GM21786 (cell line): ENCODE measurements around the gene RUBCN.

Experiments used
- ATAC-seq: cut with Tn5 transposase; IDR thresholded peaks from one replicate; pipeline ENCODE4 v1.9.1; 2021; ENCODE audit not compliant: unreplicated experiment

Gene RUBCN

DNA sequence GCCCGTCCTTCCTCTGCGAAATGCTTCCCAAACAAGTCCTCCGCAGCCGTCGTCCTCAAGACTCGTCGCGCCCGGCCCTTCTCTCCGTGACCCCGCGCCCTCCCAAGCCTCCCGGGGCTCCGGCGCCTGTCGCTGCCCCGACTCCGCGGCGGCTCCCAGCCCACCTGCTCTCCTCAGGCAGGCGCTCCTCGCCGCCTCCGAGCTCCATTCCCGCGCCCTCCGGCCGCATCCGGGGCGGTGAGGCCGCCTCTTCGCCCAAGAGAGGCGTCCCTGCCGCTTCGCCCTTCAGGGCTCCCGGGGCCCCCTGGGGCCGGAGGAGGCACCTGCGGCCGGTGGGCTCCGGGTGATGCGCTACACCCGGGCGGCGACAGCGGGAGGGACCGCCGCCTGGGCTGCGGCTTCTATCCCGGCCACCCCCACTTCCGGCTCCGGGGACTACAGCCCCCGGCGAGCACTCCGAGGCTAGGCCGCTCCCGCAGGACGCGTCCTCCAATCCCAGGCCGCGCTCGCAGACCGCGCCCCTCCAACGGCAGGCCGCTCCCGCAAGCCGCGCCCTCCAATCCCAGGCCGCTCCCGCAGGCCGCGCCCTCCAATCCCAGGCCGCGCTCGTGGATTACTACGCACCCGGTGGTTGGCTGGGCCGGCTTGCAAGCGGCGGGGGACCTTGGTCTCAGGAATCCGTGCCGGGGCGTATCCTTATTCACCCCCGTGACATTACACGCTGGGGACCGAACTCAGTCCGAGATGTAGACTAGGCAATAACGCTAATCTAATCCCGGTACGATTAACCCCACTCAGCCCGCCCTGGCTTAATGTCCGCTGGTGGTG, at the start of gene RUBCN:
Gene RUBCN (minus strand): TSS at position 414 of the 828 bp plus-strand sequence. CDS start 185 bp downstream, at position 229.
- peak; percentile 81 for ATAC-seq

GRCh38 chr3:197784019-197784585, 47.4 kb upstream of the RUBCN start:
- ATAC-seq, result no peak

- ATAC-seq, result peak; percentile 60
Measured at GRCh38 chr3:197782230-197782629, 45.5 kb upstream of the RUBCN start.

DNA sequence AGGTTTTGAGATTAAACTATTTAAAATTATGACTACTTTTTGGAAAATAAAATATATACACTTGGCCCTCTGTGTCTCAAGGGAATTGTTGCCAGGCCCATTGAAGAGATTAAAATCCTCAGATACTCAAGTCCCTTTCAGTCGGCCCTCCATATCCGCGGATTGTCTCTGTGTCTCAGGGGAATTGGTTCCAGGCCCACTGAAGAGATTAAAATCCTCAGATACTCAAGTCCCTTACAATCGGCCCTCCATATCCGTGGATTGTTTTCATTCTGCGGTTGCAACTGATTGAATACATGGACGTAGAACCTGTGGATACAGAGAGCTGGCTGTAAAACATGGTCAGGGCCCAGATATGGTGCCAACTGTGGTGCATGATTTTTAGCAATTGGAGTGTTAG, 38.6 kb upstream of the RUBCN start:
- ATAC-seq, result no peak

DNA sequence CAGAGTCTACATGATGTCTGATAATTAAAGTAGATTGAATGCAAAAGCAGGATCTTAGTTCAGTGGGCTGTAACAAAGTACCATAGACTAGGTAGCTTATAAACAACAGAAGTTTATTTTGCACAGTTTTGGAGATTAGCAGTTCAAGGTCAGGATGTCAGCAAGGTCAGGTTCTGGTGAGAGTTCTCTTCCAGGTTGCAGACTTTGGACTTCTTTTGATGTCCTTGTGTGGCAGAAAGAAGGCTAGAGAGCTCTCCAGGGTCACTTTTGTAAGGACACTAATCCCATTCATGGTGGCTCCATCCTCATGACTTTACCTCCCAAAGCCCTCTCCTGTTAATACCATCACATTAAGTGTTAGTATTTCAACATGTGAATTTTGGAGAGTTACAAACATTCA, 25.1 kb upstream of the RUBCN start:
- no peak for ATAC-seq

DNA sequence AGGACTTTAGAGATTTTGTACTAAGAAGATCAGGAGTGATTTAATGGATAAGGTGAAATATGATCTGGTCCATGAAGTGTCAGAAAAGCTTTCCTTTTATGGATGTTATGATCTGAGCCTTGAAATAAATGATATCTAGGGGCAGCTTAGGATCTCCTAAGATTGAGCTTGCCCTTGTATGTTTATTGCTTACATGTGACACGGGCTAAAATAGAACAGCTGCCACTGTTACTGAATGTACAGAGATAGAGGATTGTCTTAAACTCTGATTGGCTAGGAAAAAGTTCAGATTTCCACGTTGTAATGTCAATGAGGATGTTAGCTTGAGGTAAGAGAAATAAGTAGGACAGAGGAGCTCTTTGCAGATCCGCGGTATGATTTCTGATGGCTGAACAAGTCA, 21.8 kb upstream of the RUBCN start:
- no peak for ATAC-seq

DNA sequence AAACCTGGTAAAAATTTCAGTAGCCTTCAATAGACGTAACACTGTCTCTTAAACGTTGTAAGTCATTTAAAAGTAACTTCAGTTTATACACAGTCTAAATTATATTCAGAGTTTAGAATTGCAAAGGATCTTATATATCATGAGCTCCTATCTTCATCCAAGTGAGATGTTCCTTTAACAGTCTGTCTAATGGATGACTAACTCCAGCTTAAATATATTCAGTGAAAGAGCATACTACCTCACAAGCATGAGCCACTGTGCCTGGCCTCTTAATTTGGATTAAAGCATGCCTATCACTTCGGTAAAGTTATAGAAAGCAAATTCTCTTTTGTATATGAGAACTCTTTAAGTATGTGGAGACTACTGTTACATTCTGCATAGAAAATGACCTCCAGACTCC, 20.0 kb upstream of the RUBCN start:
- ATAC-seq, result no peak

GRCh38 chr3:197753263-197753662, 16.6 kb upstream of the RUBCN start:
- no peak for ATAC-seq

DNA sequence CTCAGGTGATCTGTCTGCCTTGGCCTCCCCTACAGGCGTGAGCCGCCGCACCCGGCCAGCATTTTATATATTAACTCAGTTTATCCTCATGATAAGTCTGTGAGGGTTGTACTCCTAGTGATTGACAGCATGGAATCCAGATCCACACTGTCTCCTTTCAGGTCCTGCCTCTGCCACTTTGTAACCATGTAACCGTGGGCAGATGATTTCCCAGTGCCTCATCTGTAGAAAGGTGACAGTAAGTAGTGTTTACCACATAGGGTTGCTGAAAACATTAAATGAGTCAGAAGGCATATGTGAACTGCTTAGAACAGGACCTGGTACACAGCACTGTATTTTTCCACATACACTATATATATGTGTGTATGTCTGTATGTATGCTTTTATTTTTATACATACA, 15.4 kb upstream of the RUBCN start:
- no peak for ATAC-seq

DNA sequence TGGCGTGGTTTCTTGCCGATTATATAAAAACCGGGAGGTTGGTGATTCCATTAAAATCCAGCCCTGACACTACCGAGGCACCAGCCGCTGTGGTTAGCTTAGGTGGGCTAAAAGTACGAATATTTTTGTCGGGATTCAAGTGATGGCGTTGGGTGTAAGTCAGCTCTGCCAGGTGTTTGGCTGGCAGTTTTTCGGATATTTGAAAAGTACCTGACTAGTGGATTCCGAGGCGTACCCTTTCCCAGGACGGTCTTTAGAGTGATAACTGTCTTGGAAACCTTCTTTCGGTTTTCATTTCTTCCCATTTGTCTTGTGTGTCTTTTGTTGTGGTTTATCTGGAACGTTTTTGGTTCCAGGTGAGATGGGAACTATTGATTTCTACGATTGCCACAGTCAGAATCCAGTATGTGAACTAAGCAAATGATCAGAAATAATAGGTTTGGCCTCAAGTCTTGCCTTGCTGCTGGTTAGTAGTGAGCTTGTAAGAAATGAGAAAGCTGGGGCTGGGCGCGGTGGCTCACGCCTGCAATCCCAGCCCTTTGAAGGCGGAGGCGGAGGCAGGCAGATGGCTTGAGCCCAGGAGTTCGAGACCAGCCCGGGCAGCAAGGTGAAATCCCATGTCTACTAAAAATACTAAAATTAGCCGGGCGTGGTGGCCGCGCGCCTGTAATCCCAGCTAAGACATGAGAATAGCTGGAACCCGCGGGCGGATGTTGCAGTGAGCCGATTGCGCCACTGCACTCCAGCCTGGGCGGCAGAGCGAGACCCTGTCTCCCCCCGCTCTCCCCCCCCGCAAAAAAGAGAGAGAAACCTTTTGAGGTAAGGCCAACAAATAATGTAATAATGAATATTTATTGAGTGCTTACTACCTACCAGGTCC, 14.4 kb upstream of the RUBCN start:
- no peak for ATAC-seq

- peak; percentile 41 for ATAC-seq
Measured at GRCh38 chr3:197750396-197750831, 13.7 kb upstream of the RUBCN start.

DNA sequence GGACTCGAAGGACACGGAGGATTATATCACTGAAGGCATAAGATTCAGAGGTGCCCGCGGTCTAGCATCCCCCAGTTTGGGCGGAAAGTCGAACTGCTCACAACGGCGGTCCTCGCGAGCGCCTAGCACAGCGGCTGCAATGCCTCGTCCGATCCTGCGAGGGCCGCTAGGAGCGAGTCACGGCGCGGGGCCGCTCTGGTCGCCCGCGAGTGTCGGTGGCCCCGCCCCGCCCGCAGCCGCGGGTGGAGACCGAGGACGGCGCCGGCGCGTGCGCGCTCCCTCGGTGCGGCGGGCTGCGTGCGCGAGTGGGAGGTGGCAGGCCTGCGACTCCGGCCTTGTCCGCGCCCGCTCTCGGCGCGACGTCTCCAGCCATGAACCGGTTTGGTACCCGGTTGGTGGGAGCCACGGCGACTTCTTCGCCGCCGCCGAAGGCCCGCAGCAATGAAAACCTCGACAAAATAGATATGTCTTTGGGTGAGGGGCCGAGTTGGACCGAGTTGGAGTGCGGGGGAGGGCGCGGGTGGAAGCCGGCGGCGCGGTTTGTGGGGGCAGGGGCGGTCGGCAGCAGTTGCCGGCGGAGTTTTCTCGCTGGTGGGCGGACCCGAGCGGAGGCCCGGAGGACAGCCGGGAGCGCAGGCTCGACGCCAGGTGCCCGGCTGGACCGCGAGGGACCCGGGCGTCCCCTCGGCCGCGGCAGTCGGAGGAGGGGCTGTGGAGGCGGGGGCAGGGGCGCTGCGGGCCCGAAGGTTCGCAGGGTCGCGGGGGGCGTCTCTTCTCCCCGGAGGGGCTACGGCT, 13.1 kb upstream of the RUBCN start, which contains the start of gene FYTTD1:
Gene FYTTD1 (plus strand): TSS at position 283 of the 795 bp plus-strand sequence. CDS start 89 bp downstream, at position 372.
- ATAC-seq, result peak; percentile 71

DNA sequence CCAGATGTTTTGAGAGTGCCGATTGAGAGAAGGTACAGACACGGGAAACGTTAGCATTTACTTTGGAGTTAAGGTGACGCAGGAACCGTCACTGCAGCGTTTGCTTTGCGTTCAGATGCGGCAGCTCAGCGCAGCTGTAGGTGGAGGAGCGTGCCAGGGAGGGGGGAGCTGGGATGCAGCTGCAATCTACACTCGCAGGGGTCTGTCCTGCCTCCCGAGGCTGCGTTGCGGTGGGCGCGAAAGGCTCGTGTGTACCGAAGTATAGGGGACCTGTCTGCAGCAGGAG, 12.6 kb upstream of the RUBCN start:
- peak; percentile 24 for ATAC-seq

DNA sequence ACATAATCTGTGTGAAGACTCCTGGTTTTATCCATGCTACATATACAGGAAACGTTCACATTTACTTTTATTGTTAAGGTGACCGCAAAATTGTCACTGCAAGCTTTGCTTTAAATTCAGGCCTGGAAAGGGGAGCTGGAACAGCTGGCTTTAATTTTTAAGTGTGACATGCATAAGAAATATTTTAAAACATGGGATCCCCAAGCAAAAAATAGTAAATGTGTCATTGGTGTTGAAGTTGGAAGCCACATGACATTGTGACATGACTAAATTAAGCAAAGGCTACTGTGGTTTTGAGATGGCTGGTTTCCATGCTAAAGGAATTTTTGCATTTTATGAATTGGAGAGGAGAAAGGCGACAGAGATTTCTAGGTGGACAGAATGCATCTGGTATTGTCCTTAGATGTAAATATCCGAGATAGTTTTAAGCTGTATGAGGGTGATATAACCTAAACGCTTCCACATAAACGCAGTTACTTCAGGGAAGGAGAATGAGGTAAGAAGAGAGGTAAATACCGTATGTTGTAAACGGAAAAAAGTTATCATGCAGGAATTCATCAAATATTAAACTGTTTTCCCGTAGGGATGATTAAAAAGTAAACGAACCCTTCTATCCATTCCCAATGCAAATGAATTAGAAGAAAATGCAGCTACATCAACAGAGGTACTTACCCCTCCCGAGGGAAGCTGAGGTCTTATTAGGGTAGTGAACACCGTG, 12.1 kb upstream of the RUBCN start:
- ATAC-seq, result no peak

GRCh38 chr3:197746801-197747237, 10.1 kb upstream of the RUBCN start:
- no peak for ATAC-seq

GRCh38 chr3:197746209-197746608, 9.5 kb upstream of the RUBCN start:
- ATAC-seq, result no peak

GRCh38 chr3:197742787-197743186, 6.1 kb upstream of the RUBCN start:
- ATAC-seq, result no peak

- no peak for ATAC-seq
Measured at GRCh38 chr3:197737749-197738462, 1.2 kb upstream of the RUBCN start.

- ATAC-seq, result no peak
Measured at GRCh38 chr3:197737319-197737649, 580 bp upstream of the RUBCN start.
